GM12872 (cell line): Measurements from ENCODE around the gene THAP10.

Experiments used
- CTCF ChIP-seq: IDR thresholded peaks from 3 replicates; pipeline ENCODE4 v1.5.1; 2011; ENCODE audit warnings: low read depth, mild to moderate bottlenecking, low read length, moderate library complexity; ENCODE audit not compliant: insufficient read depth

The THAP10 gene

GRCh38 chr15:70854666-70854976 lies 37.6 kb downstream of the THAP10 start:
- TF ChIP-seq CTCF, result no peak

- TF ChIP-seq CTCF, result no peak
Observed at GRCh38 chr15:70853973-70854665, 38.1 kb downstream of the THAP10 start, which contains the start of gene LARP6. LARP6 (minus strand) TSS chr15:70854157; CDS start chr15:70854088, 69 bp downstream.

GRCh38 chr15:70853318-70853972 lies 38.8 kb downstream of the THAP10 start:
- no peak for TF ChIP-seq CTCF

- TF ChIP-seq CTCF, result no peak
Observed at GRCh38 chr15:70852501-70853317, 39.5 kb downstream of the THAP10 start.

- TF ChIP-seq CTCF, result no peak
Observed at GRCh38 chr15:70851889-70852288, 40.3 kb downstream of the THAP10 start.

- TF ChIP-seq CTCF, result no peak
Observed at GRCh38 chr15:70845602-70846360, 46.5 kb downstream of the THAP10 start.

- TF ChIP-seq CTCF, result no peak
Observed at GRCh38 chr15:70837476-70837875, 54.8 kb downstream of the THAP10 start.
